Measurements from ENCODE around the gene HACL1.

- TF ChIP-seq CTCF (IDR thresholded peaks at IDR 0.05) (no peak), POLR2A (IDR thresholded peaks at IDR 0.05) (no peak)
These were observed 19.6 kb downstream of the HACL1 start for GRCh38 chr3:15581471-15582394.
